ENCODE measurements around the gene MBOAT2. TPM values are rescaled to one million over a fixed set of nuclear protein-coding genes. Genes with fewer than 3 reads are reported as not detected.
"Not testable (repeated sequence)": the region's sequence is repeated elsewhere in the genome, so short reads cannot be mapped to it uniquely, and the experiment has no call there.

Gene MBOAT2
- 14.1 TPM for polyA plus RNA-seq (2012; ENCODE audit: insufficient read depth, insufficient read length, low read depth)

GRCh38 chr2:9003616-9004337 is at the start of gene MBOAT2:
Gene MBOAT2 (minus strand): TSS chr2:9003684. CDS start chr2:9003614, 70 bp downstream.
- Histone ChIP-seq H3K9me3 (no peaks in the 10 kb centered on the region), H3K27me3 (no peaks in the 10 kb centered on the region), H3K4me1 (peaks cover 11% of the 10 kb centered on the region), H3K36me3 (no peaks in the 10 kb centered on the region; the same call in 1 of the 2 replicates), H3K4me3 (ENCODE audit: low read depth, low read length) (peak within 1 kb of the TSS; percentile 71)
- TF ChIP-seq CTCF (IDR thresholded peaks at IDR 0.05; ENCODE audit: low read depth, low read length) = no peak
- peak; percentile 97 for DNase-seq

- no peak for DNase-seq
- H3K27me3 ChIP-seq = no peaks in the 10 kb centered on the region
- no peaks in the 10 kb centered on the region for H3K9me3 ChIP-seq
- TF ChIP-seq CTCF (IDR thresholded peaks at IDR 0.05; ENCODE audit: low read depth, low read length) = no peak
- no peak overlapping the region for H3K4me3 ChIP-seq (ENCODE audit: low read depth, low read length)
- H3K36me3 ChIP-seq = no peaks in the 10 kb centered on the region
- H3K4me1 ChIP-seq = no peaks in the 10 kb centered on the region
Observed at GRCh38 chr2:9052821-9053533, 49.5 kb upstream of the MBOAT2 start.

- not testable (repeated sequence) for DNase-seq; H3K27me3 ChIP-seq; H3K9me3 ChIP-seq; H3K36me3 ChIP-seq; H3K4me1 ChIP-seq; H3K4me3 ChIP-seq (ENCODE audit: low read depth, low read length)
Observed at GRCh38 chr2:9051451-9051850, 48.0 kb upstream of the MBOAT2 start.

GRCh38 chr2:9050122-9050809 is 46.8 kb upstream of the MBOAT2 start:
- Histone ChIP-seq H3K4me1 (no peaks in the 10 kb centered on the region), H3K9me3 (no peaks in the 10 kb centered on the region), H3K36me3 (no peaks in the 10 kb centered on the region), H3K27me3 (no peaks in the 10 kb centered on the region; the same call in 1 of the 2 replicates), H3K4me3 (ENCODE audit: low read depth, low read length) (no peak overlapping the region)
- TF ChIP-seq CTCF (IDR thresholded peaks at IDR 0.05; ENCODE audit: low read depth, low read length) = no peak
- no peak for DNase-seq

- TF ChIP-seq CTCF (IDR thresholded peaks at IDR 0.05; ENCODE audit: low read depth, low read length) = no peak
- no peak overlapping the region for H3K4me3 ChIP-seq (ENCODE audit: low read depth, low read length)
- no peaks in the 10 kb centered on the region for H3K4me1 ChIP-seq
- no peaks in the 10 kb centered on the region; the same call in 1 of the 2 replicates for H3K27me3 ChIP-seq
- no peak for DNase-seq
- no peaks in the 10 kb centered on the region for H3K9me3 ChIP-seq
- no peaks in the 10 kb centered on the region for H3K36me3 ChIP-seq
Observed at GRCh38 chr2:9045595-9045994, 42.1 kb upstream of the MBOAT2 start.

GRCh38 chr2:9043491-9043890 is 40.0 kb upstream of the MBOAT2 start:
- not testable (repeated sequence) for H3K4me1 ChIP-seq; H3K27me3 ChIP-seq; H3K4me3 ChIP-seq (ENCODE audit: low read depth, low read length); H3K9me3 ChIP-seq; DNase-seq; H3K36me3 ChIP-seq
